Uterus (tissue), 2 donors: ENCODE results near the gene MBP.

Experiments used
- POLR2A ChIP-seq, 2 donors: fragments of 450-650 bp; IDR thresholded peaks; one replicate each; pipeline ENCODE4 v1.6.1; 2016; ENCODE audit warnings: antibody characterized with exemption in 2 of 2, mild to moderate bottlenecking in 1 of 2, moderate library complexity in 1 of 2
- TF ChIP-seq, protein P1 (sequence below), 4 experiments: fragments of 200-600 bp in 2 of 4; fragments of 450-650 bp in 2 of 4; sonication (generic) in 2 of 4; IDR thresholded peaks; one replicate each; pipeline ENCODE4 v1.5.1; 2016 to 2019; ENCODE audit warnings: antibody characterized with exemption in 4 of 4, mild to moderate bottlenecking in 2 of 4, moderate library complexity in 1 of 4

DNA sequence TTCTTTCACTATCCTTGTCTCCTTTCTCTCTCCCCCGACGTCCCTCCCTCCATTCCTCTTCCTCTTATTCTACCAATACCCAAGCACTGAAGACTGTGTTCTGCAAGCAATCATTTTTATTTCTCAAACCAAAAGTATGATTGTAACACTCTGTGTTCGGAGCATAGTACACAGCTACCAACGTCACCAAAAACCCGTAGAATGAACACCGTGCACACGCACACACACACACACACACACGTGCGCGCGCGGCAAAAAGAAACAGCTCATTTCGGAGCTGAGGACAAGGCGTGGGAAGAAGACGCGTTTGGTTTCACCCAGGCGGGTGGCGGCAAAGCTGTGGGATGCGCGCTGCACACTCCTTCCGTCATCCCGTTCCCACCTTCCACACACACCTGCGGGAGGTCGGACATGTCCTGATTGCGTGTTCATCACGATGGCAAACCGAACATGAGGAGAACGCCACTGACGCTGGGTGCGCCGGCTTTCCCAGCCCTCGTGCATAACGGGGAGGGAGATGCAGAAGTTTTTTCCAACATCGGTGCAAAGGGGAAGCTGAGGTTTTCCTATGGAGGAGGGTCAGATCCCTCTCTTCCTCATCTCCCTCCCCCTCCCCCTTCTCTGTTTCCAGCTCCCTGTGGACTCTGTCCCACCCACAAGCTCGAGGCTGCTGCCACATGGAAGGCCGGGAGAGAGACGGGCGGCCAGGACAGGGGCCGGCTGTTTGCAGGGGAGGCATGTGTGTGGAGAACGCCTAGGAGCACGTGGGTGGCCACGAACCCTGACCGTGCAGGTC is 20.4 kb downstream of the MBP start:
- TF ChIP-seq, protein P1, sequence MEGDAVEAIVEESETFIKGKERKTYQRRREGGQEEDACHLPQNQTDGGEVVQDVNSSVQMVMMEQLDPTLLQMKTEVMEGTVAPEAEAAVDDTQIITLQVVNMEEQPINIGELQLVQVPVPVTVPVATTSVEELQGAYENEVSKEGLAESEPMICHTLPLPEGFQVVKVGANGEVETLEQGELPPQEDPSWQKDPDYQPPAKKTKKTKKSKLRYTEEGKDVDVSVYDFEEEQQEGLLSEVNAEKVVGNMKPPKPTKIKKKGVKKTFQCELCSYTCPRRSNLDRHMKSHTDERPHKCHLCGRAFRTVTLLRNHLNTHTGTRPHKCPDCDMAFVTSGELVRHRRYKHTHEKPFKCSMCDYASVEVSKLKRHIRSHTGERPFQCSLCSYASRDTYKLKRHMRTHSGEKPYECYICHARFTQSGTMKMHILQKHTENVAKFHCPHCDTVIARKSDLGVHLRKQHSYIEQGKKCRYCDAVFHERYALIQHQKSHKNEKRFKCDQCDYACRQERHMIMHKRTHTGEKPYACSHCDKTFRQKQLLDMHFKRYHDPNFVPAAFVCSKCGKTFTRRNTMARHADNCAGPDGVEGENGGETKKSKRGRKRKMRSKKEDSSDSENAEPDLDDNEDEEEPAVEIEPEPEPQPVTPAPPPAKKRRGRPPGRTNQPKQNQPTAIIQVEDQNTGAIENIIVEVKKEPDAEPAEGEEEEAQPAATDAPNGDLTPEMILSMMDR (IDR thresholded peaks at IDR 0.05) = no peak
- TF ChIP-seq POLR2A (IDR thresholded peaks at IDR 0.05) = no peak
